ENCODE data around the gene RBPMS2.

The RBPMS2 gene

GRCh38 chr15:64767203-64767602 is 8.2 kb downstream of the RBPMS2 start:
- in situ Hi-C loops (cut with HindIII; ENCODE audit: low sequenced_read_pairs), result no loop called here
- no peak for TF ChIP-seq CTCF (IDR thresholded peaks at IDR 0.05; ENCODE audit: low read depth, low read length)
- DNase-seq (ENCODE audit: low read depth, low spot score), result no peak
- H3K4me3 ChIP-seq (ENCODE audit: low read depth, low read length), result no peak overlapping the region

- H3K4me3 ChIP-seq (ENCODE audit: low read depth, low read length), result no peak overlapping the region
- no peak for DNase-seq (ENCODE audit: low read depth, low spot score)
- TF ChIP-seq CTCF (IDR thresholded peaks at IDR 0.05; ENCODE audit: low read depth, low read length), result no peak
- in situ Hi-C loops (cut with HindIII; ENCODE audit: low sequenced_read_pairs), result no loop called here
These were observed 9.3 kb downstream of the RBPMS2 start for GRCh38 chr15:64766058-64766457.

GRCh38 chr15:64763874-64764273 is 11.5 kb downstream of the RBPMS2 start:
- TF ChIP-seq CTCF (IDR thresholded peaks at IDR 0.05; ENCODE audit: low read depth, low read length), result no peak
- H3K4me3 ChIP-seq (ENCODE audit: low read depth, low read length), result no peak overlapping the region
- in situ Hi-C loops (cut with HindIII; ENCODE audit: low sequenced_read_pairs), result no loop called here
- DNase-seq (ENCODE audit: low read depth, low spot score), result no peak

- in situ Hi-C loops (cut with HindIII; ENCODE audit: low sequenced_read_pairs), result no loop called here
- no peak overlapping the region for H3K4me3 ChIP-seq (ENCODE audit: low read depth, low read length)
- no peak for TF ChIP-seq CTCF (IDR thresholded peaks at IDR 0.05; ENCODE audit: low read depth, low read length)
- DNase-seq (ENCODE audit: low read depth, low spot score), result no peak
These were observed 11.9 kb downstream of the RBPMS2 start for GRCh38 chr15:64763462-64763861.

GRCh38 chr15:64763021-64763420 is 12.4 kb downstream of the RBPMS2 start:
- in situ Hi-C loops (cut with HindIII; ENCODE audit: low sequenced_read_pairs), result no loop called here
- H3K4me3 ChIP-seq (ENCODE audit: low read depth, low read length), result no peak overlapping the region
- no peak for DNase-seq (ENCODE audit: low read depth, low spot score)
- TF ChIP-seq CTCF (IDR thresholded peaks at IDR 0.05; ENCODE audit: low read depth, low read length), result no peak

- DNase-seq (ENCODE audit: low read depth, low spot score), result no peak
- in situ Hi-C loops (cut with HindIII; ENCODE audit: low sequenced_read_pairs), result no loop called here
- no peak for TF ChIP-seq CTCF (IDR thresholded peaks at IDR 0.05; ENCODE audit: low read depth, low read length)
These were observed 12.8 kb downstream of the RBPMS2 start for GRCh38 chr15:64762546-64762945.

GRCh38 chr15:64761156-64761555 is 14.2 kb downstream of the RBPMS2 start:
- TF ChIP-seq CTCF (IDR thresholded peaks at IDR 0.05; ENCODE audit: low read depth, low read length), result no peak
- in situ Hi-C loops (cut with HindIII; ENCODE audit: low sequenced_read_pairs), result no loop called here
- no peak for DNase-seq (ENCODE audit: low read depth, low spot score)
- H3K4me3 ChIP-seq (ENCODE audit: low read depth, low read length), result no peak overlapping the region

More at GRCh38 chr15:64762546-64762945, 12.8 kb downstream of the RBPMS2 start:
- no peak overlapping the region for H3K4me3 ChIP-seq (ENCODE audit: low read depth, low read length)

Data from astrocyte of the spinal cord (primary cell).